Right cardiac atrium (tissue), 5 donors: ENCODE data around the gene NOX5. TPM values are rescaled to one million over a fixed set of nuclear protein-coding genes. Genes with fewer than 3 reads are reported as not detected.
A peak's percentile ranks its signal among the peaks of the same experiment; 100 is the strongest.

Source experiments
- ATAC-seq, 2 donors: fragments of 200-7000 bp; cut with Tn5 transposase; one replicate each; pipeline versions ENCODE4 v1.8.0 to v1.9.1; 2020; ENCODE audit warnings: moderate library complexity in 2 of 2, mild to moderate bottlenecking in 1 of 2
- DNase-seq, 3 donors: peaks; one replicate each; pipeline ENCODE4 v3.0.0-alpha.2; 2020
- H3K27ac ChIP-seq: one replicate; pipeline ENCODE4 v1.5.1; 2013; ENCODE audit warnings: mild to moderate bottlenecking, low read length, control low read depth, moderate library complexity
- H3K27me3 ChIP-seq: one replicate; pipeline ENCODE4 v1.6.1; 2013; ENCODE audit not compliant: control insufficient read depth, insufficient read depth
- H3K4me1 ChIP-seq: one replicate; pipeline ENCODE4 v1.6.1; 2013; ENCODE audit warnings: low read length; ENCODE audit not compliant: control insufficient read depth, insufficient read depth
- H3K4me3 ChIP-seq: one replicate; pipeline ENCODE4 v1.5.1; 2013; ENCODE audit warnings: low read length, control low read depth
- H3K9me3 ChIP-seq: one replicate; pipeline ENCODE4 v1.6.1; 2013; ENCODE audit warnings: low read length; ENCODE audit not compliant: control insufficient read depth
- WGBS: extraction: QIAGEN DNeasy Blood & Tissue Kit; methylation state at CpG from one replicate; pipeline ENCODE4 v1.1.7; 2013; 5-methylcytosine and 5-hydroxymethylcytosine counted together
- intact Hi-C, 4 donors: fragments of 100-400 bp; cut with DNase I; formaldehyde crosslinking; loops; one replicate each; pipeline versions ENCODE4 v1.11.0 to v1.14.0; 2022 to 2023
- polyA plus RNA-seq: library from polyadenylated mRNA; stranded (reverse); fragments of 200-250 nt; gene quantifications from one replicate; pipeline ENCODE4 v1.2.3, GENCODE V29; 2013
- total RNA-seq, 4 donors: library from RNA; stranded (reverse); fragmentation: NEBNext Ultra II Directional; extraction: Animal tissue kit (Norgen Biotek cat#: 25700); gene quantifications; one replicate each; pipeline ENCODE4 v1.2.1, GENCODE V29; 2021
- donor health status: healthy with polysubstance abuse.
- donor health status: DM: no; HTN: yes; CAD: no.
- donor health status: DM: no; HTN: no; CAD: no.
- donor health status: DM: no; HTN: yes; CAD: no; lungs with severe emphysema.
- donor health status: DM: yes; HTN: yes; CAD: no.

Gene NOX5
- total and polyA plus RNA-seq, 5 donors: 0.03 to 0.17 (median 0.07) TPM; not detected in 1

- WGBS: 36% methylated on average over 4 of the region's 4 CpGs
- intact Hi-C loops: no loop called here
- peaks cover 2% of the 10 kb centered on the region for H3K4me1 ChIP-seq
- no peaks in the 10 kb centered on the region for H3K9me3 ChIP-seq
- DNase-seq (peak in 1 of 3 donors; percentile 75), ATAC-seq (peak; percentile 70 to 78)
- no peak overlapping the region for H3K27ac ChIP-seq
- H3K4me3 ChIP-seq: no peak overlapping the region
- no peaks in the 10 kb centered on the region for H3K27me3 ChIP-seq
These were observed 22.8 kb upstream of the NOX5 start for GRCh38 chr15:68991723-68992122.

- Histone ChIP-seq H3K27ac (no peak overlapping the region), H3K4me3 (no peak overlapping the region), H3K4me1 (peaks cover 2% of the 10 kb centered on the region), H3K27me3 (no peaks in the 10 kb centered on the region), H3K9me3 (no peaks in the 10 kb centered on the region)
- intact Hi-C loops: no loop called here
- WGBS: 95% methylated on average over 6 of the region's 6 CpGs
- no peak for ATAC-seq
- DNase-seq: no peak
These were observed 21.8 kb upstream of the NOX5 start for GRCh38 chr15:68992696-68993095.

GRCh38 chr15:68993276-68993675 is 21.2 kb upstream of the NOX5 start:
- Histone ChIP-seq H3K4me1 (peaks cover 2% of the 10 kb centered on the region), H3K27ac (no peak overlapping the region), H3K4me3 (no peak overlapping the region), H3K9me3 (no peaks in the 10 kb centered on the region), H3K27me3 (no peaks in the 10 kb centered on the region)
- DNase-seq (no peak), ATAC-seq (no peak)
- intact Hi-C loops: no loop called here
- 93% methylated on average over 6 of the region's 6 CpGs for WGBS

- DNase-seq: no peak
- H3K27me3 ChIP-seq: no peaks in the 10 kb centered on the region
- no peak for ATAC-seq
- no peaks in the 10 kb centered on the region for H3K9me3 ChIP-seq
- peaks cover 2% of the 10 kb centered on the region for H3K4me1 ChIP-seq
- intact Hi-C loops: no loop called here
- WGBS: 91% methylated on average over 2 of the region's 2 CpGs
- H3K27ac ChIP-seq: no peak overlapping the region
- no peak overlapping the region for H3K4me3 ChIP-seq
These were observed 20.3 kb upstream of the NOX5 start for GRCh38 chr15:68994149-68994548.

- DNase-seq (no peak), ATAC-seq (no peak)
- Histone ChIP-seq H3K9me3 (no peaks in the 10 kb centered on the region), H3K27me3 (no peaks in the 10 kb centered on the region), H3K4me3 (no peak overlapping the region), H3K4me1 (peaks cover 2% of the 10 kb centered on the region), H3K27ac (no peak overlapping the region)
- 90% methylated on average over 9 of the region's 9 CpGs for WGBS
- intact Hi-C loops: no loop called here
These were observed 19.3 kb upstream of the NOX5 start for GRCh38 chr15:68994981-68995761.

- DNase-seq: no peak
- WGBS: 90% methylated on average over 4 of the region's 4 CpGs
These were observed 17.4 kb upstream of the NOX5 start for GRCh38 chr15:68997050-68997449.

GRCh38 chr15:68997930-68998777 is 16.3 kb upstream of the NOX5 start:
- H3K27ac ChIP-seq: no peak overlapping the region
- 86% methylated on average over 4 of the region's 4 CpGs for WGBS
- H3K4me1 ChIP-seq: no peaks in the 10 kb centered on the region
- intact Hi-C loops: no loop called here
- ATAC-seq (no peak), DNase-seq (no peak)
- no peak overlapping the region for H3K4me3 ChIP-seq
- no peaks in the 10 kb centered on the region for H3K9me3 ChIP-seq
- H3K27me3 ChIP-seq: no peaks in the 10 kb centered on the region

More at GRCh38 chr15:68997050-68997449, 17.4 kb upstream of the NOX5 start:
- Histone ChIP-seq H3K4me3 (no peak overlapping the region), H3K9me3 (no peaks in the 10 kb centered on the region), H3K27me3 (no peaks in the 10 kb centered on the region), H3K27ac (no peak overlapping the region), H3K4me1 (no peaks in the 10 kb centered on the region)
- intact Hi-C loops: no loop called here
- ATAC-seq: no peak

GRCh38 chr15:68999091-68999490 is 15.4 kb upstream of the NOX5 start:
- H3K27ac ChIP-seq: no peak overlapping the region
- 96% methylated on average over 6 of the region's 6 CpGs for WGBS
- ATAC-seq: no peak

GRCh38 chr15:69000091-69000490 is 14.4 kb upstream of the NOX5 start:
- ATAC-seq (peak; percentile 25 to 50), DNase-seq (no peak)
- H3K4me3 ChIP-seq: no peak overlapping the region
- no peaks in the 10 kb centered on the region for H3K27me3 ChIP-seq
- no peaks in the 10 kb centered on the region for H3K4me1 ChIP-seq
- no peaks in the 10 kb centered on the region for H3K9me3 ChIP-seq
- intact Hi-C loops: no loop called here
- H3K27ac ChIP-seq: peak overlapping the region; percentile 13
- WGBS: 34% methylated on average over 5 of the region's 5 CpGs

More at GRCh38 chr15:68999091-68999490, 15.4 kb upstream of the NOX5 start:
- Histone ChIP-seq H3K4me1 (no peaks in the 10 kb centered on the region), H3K9me3 (no peaks in the 10 kb centered on the region), H3K4me3 (no peak overlapping the region), H3K27me3 (no peaks in the 10 kb centered on the region)
- DNase-seq: no peak
- intact Hi-C loops: no loop called here

- ATAC-seq: peak; percentile 42 to 53
- Histone ChIP-seq H3K9me3 (no peaks in the 10 kb centered on the region), H3K27me3 (no peaks in the 10 kb centered on the region), H3K4me1 (no peaks in the 10 kb centered on the region), H3K4me3 (no peak overlapping the region), H3K27ac (no peak overlapping the region)
- intact Hi-C loops: no loop called here
- no peak for DNase-seq
- WGBS: 46% methylated on average over 4 of the region's 4 CpGs
These were observed 13.6 kb upstream of the NOX5 start for GRCh38 chr15:69000725-69001503.
